GM12865 (cell line): ENCODE results near the gene ERI3.

ENCODE experiments used
- DNase-seq: peaks from one replicate; pipeline ENCODE4 v3.0.0; 2010; ENCODE audit warnings: low read depth
- H3K4me3 ChIP-seq: 2 replicates; pipeline ENCODE4 v1.5.1; 2011; ENCODE audit warnings: mild to moderate bottlenecking, low read depth, low read length, control low read depth
- CTCF ChIP-seq: IDR thresholded peaks from 2 replicates; pipeline ENCODE4 v1.5.1; 2011; ENCODE audit warnings: low read length, control low read depth, low read depth, inconsistent platforms; ENCODE audit not compliant: insufficient read depth; ENCODE audit errors: missing control alignments

ERI3 gene

GRCh38 chr1:44351289-44351688 is 3.8 kb downstream of the ERI3 start:
- DNase-seq, result no peak
- H3K4me3 ChIP-seq, result no peak overlapping the region
- no peak for TF ChIP-seq CTCF

- H3K4me3 ChIP-seq, result no peak overlapping the region
These were observed 7.0 kb downstream of the ERI3 start for GRCh38 chr1:44348061-44348485.

GRCh38 chr1:44347280-44347679 is 7.8 kb downstream of the ERI3 start:
- no peak overlapping the region for H3K4me3 ChIP-seq
- no peak for TF ChIP-seq CTCF
- no peak for DNase-seq

More at GRCh38 chr1:44348061-44348485, 7.0 kb downstream of the ERI3 start:
- DNase-seq, result no peak
- no peak for TF ChIP-seq CTCF

GRCh38 chr1:44346878-44347277 is 8.2 kb downstream of the ERI3 start:
- DNase-seq, result no peak
- TF ChIP-seq CTCF, result no peak
- H3K4me3 ChIP-seq, result no peak overlapping the region

GRCh38 chr1:44346184-44346583 is 8.9 kb downstream of the ERI3 start:
- no peak for TF ChIP-seq CTCF
- DNase-seq, result no peak

GRCh38 chr1:44345187-44345775 is 9.8 kb downstream of the ERI3 start:
- no peak for TF ChIP-seq CTCF
- no peak for DNase-seq

More at GRCh38 chr1:44346184-44346583, 8.9 kb downstream of the ERI3 start:
- H3K4me3 ChIP-seq, result no peak overlapping the region

GRCh38 chr1:44339731-44340130 is 15.3 kb downstream of the ERI3 start:
- H3K4me3 ChIP-seq, result no peak overlapping the region
- DNase-seq, result no peak
- no peak for TF ChIP-seq CTCF

More at GRCh38 chr1:44345187-44345775, 9.8 kb downstream of the ERI3 start:
- H3K4me3 ChIP-seq, result no peak overlapping the region
